Cardiac septum (tissue), 1 donor: ENCODE measurements around the gene ITPRIP. TPM values are rescaled to one million over a fixed set of nuclear protein-coding genes. Genes with fewer than 3 reads are reported as not detected.
A peak's percentile ranks its signal among the peaks of the same experiment; 100 is the strongest.

Experiments
- DNase-seq: peaks from one replicate; pipeline ENCODE4 v3.0.0-alpha.2; 2020; ENCODE audit warnings: low spot score
- intact Hi-C: fragments of 100-400 bp; cut with DNase I; formaldehyde crosslinking; loops from one replicate; pipeline ENCODE4 v1.14.0; 2022
- total RNA-seq: library from RNA; stranded (reverse); fragmentation: NEBNext Ultra II Directional; extraction: Animal tissue kit (Norgen Biotek cat#: 25700); gene quantifications from one replicate; pipeline ENCODE4 v1.2.1, GENCODE V29; 2021
- donor health status: DM: no; HTN: no; CAD: no.

Gene ITPRIP
- total RNA-seq, 1 donor from 2014 or later = 25.4 TPM

DNA sequence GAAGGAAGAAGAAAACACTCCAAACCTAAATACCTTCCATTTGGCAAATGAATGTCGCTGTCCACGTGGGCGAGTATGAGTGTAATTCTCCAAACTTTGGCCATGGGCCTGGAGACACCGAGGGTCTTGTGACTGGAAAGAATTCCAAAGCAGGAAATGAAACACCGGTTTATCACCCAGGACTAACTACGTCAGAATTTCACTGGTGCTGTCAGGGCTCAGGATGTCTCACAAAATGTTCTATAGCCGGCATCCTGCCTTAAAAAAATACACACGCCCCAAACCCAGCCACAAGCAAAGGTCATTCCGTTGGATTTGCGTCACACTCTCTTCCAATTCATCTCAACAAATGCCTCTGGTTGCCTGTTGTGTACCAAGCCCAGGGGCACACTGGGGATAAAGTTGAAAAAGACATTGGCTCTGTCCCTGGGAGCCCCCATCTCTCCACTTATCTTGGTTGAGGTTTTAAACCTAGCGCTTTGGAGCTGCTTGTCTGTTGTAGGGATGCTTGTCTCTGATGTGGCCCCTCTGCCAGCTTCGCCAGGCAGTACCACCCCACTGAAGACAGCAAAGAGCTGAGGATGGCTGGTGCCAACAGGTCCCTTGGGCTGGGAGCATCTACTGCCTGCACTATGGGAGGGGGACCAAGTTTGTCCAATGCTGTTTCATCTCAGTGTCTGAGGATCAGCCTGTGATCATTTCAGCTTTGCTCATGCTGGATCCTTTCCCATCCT lies 38.1 kb downstream of the ITPRIP start:
- DNase-seq = peak; percentile 81
- intact Hi-C loops = loop anchor here (2.0 kb wide), 1 partner anchor 39 kb away; the partner anchor contains the start of gene ITPRIP

DNA sequence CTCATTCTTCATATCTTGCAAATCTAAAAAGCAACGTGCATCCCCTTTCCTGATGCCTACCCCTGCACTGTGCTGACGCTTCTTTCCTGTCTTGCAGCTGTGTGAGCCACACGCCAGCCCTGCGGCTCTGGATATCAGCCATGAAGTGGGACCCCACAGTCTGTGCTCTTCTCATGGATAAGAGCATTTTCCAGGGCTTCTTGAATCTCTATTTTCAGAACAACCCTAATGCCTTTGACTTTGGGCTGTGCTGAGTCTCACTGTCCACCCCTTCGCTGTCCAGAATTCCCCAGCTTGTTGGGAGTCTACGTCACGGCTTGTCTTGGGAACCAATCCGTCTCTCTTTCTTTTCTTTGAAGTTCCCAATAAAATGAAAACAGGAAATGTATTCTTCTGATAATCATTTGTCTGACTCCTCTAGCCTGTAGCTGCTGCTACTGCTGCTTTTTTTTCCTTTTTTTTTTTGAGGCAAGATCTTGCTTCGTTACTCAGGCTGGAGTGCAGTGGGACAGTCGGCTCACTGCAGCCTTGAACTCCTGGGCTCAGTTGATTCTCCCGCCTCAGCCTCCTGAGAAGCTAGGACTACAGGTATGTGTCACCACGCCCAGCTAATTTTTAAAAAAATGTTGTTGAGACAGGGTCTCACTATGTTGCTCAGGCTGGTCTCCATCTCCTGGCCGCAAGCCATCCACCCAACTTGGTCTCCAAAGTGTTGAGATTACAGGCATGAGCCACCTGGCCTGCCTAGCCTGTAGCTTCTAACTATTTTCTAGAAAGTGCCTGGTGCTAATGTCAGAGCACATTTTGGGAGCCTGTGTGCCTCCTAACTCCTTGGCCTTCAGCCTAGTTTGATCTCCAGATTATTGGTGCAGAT lies 39.0 kb downstream of the ITPRIP start:
- intact Hi-C loops = no loop called here
- peak; percentile 73 for DNase-seq

DNA sequence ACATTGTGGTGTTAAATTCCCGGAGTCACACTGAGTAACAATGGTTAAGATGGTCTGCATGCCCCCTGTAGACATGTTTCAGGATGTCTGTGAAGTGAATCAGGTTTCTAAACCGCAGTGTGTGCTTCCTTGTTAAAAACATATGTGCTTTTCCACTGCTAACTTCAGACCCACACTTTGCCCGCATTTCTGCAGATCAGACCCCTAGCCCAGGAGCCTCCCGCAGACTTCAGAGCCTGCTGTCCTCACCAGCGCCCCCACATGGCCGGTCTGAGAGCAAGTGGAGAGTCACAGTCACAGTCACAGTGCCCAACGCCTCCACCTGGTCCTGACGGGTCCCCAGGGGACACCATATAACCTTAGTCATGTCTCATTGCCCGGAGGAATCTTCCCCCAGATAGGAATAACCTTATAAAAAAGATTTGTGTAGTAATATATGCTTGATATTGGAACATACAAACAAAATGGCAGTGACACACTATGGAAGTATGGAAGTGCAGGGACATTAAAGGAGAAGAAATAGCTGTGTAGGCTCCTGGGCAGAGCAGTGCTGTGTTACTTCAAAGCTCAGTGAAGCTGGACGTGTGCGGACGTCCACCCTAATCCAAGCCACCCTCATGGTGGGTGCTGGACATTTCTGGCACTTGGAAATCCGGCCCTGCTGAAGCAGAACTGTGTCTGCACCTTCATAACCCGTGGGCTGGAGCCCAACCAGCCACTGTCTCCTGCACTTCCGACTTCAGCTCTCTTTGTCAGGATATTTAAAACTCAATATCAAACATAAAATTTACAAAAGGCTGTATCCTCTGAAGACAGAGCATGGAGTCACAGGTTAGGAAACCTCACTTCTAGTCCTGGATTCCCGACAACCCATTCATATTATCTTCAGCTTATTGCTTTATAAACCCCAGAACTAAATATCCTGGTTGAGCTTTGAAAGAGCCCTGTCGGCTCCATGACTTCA lies 40.3 kb downstream of the ITPRIP start:
- peak; percentile 72 for DNase-seq
- intact Hi-C loops = no loop called here

DNA sequence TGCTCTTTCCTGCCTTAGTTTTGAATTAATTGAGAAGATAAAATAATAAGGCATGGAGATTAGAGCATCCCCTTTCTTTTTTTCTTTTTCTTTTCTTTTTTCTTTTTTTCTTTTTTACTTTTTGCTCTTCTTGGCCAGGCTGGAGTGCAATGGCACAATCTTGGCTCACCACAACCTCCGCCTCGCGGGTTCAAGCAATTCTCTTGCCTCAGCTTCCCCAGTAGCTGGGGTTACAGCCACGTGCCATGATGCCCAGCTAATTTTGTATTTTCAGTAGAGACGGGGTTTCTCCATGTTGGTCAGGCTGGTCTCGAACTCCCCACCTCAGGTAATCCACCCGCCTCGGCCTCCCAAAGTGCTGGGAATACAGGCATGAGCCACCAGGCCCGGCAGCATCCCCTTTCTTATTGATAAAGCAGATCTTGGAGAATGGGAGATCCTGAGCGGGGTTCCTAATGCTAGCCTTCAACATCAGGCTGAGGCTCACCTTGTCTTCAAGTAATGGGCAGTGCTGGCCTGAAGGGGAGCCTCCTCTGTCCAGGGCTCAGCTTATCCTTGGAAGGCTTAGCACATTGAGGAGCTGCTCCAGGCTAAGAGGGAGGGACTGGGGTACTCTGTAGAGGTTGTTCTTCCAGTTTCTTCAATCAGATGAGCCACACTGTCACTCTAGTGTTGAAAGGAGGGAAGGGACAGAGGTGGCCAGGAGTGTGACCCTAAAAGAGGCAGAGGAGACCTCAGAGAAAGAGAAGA lies 41.4 kb downstream of the ITPRIP start:
- intact Hi-C loops = no loop called here
- DNase-seq = peak; percentile 19

DNA sequence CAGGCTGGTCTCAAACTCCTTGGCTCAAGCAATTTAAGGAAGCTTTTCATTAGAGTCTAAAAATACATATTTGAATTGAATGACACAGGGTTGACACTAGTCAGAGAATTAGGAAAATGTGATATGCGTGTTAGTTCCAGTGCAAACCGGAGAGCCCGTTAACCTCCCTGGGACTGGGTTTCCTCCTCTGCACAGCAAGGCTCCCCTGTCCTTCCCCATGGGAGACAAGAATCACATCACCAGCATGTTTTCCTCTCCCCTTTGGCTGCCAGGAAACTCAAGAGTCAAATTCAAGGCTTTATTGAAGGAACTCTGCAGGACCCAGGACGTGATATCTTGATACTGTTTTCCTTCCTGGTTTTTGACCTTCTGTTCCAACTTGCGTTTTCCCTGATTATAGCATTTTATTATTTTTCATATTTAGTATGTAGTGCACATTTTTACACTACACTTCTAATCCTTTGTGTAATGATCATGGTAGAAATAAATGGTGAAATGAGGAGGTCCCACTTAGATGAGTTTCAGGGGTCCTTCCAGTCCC lies 44.4 kb downstream of the ITPRIP start:
- intact Hi-C loops = no loop called here
- DNase-seq = peak; percentile 46

DNA sequence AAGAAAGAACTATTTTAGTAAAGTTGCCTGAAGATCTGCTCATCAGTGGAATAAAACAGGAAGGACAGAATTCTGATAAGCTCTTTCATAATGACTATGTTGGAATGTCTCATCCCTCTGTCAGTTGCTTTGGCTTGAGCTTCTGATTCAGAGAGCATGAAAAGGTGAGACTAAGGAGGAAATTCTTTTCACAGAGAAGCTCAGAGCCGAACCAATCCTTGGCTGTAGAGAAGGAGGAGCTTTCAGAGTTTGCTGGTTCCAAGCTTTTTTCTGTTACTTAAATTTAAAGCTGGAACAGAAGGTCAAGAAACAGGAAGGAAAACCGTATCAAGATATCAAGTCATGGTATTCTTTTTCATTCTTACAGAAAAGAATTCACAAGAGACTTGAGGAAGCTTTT lies 45.3 kb downstream of the ITPRIP start:
- no peak for DNase-seq
- intact Hi-C loops = no loop called here

DNA sequence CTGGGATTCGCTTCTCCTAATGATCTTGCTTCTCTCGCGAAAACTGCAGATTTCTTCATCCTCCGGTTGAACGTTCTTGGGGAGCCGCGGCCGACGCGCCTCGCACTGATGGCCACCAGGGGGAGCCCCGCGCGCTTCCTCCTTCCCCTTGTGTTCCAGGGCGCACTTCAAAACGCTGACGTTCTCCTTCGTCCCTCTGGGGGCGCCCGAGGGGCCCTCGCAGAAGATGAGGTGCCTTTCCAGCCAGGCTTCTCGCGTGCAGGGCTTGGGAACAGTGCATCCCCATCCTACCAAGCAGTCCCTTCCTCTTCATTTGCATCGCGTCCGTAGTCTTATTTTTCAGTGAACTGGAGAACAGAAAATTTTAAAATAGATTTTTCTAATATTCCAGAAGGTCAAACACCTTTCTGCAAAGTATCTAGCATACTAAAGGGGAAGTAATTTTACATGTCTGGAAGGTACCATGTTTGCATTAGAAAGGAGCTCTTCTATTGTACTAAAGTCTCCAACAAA lies 46.8 kb downstream of the ITPRIP start:
- DNase-seq = peak; percentile 96
- intact Hi-C loops = loop anchor here (1.0 kb wide), 1 partner anchor 59 kb away; no protein-coding TSS in a partner anchor

DNA sequence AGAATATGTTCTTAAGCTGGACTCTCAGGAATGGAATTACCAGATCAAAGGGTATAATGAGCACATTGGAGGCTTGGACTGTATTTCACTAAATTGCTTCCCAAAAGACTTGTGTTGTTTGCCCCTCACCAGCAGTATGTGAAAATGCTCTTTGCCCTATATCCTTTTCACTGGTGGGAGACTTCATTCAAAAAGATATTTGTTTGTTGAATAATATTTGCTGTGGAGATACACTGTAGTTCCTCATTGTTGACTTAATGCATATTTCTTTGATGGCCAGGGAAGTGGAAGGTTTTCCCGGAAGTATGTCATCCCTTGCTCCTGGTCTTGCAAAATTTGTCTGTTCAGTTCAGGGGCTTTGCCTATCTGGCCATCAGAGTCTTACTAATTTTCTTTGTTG lies 49.9 kb downstream of the ITPRIP start:
- DNase-seq = no peak
- intact Hi-C loops = no loop called here

DNA sequence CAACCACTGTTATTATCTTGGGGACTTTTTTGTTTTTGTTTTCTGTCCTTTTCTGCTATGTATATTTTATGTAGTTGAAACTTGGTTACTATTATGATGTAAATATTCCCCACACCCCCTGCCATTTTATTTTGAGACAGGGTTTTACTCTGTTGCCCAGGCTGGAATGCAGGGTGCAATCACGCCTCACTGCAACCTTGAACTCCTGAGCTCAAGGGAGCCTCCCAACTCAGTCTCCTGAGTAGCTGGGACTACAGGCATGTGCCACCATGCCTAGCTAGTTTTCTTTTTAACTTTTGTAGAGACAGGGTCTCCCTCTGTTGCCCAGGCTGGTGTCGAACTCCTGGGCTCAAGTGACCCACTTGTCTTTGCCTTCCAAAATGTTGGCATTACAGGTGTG lies 51.3 kb downstream of the ITPRIP start:
- no peak for DNase-seq

DNA sequence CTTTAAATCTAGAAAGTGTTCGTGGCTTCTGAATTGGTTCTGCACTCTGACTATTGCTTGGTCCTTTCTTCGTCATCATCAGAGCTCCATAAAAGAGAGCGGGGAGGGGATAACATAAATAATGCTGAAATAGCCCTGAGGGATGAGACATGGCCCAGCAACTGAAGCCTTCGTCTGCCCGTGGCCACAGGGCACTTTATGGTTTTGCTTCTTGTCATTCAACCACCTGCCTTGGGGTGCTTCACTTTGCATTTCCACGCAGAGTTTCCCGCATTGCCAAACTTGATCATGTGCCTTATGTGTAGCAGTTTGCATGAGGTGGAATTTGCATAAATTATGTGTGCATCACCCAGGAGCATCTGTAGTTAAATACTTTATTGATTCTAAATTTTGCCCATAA lies 53.4 kb downstream of the ITPRIP start:
- intact Hi-C loops = no loop called here
- DNase-seq = no peak

More for the DNA sequence above, 51.3 kb downstream of the ITPRIP start:
- intact Hi-C loops = no loop called here

DNA sequence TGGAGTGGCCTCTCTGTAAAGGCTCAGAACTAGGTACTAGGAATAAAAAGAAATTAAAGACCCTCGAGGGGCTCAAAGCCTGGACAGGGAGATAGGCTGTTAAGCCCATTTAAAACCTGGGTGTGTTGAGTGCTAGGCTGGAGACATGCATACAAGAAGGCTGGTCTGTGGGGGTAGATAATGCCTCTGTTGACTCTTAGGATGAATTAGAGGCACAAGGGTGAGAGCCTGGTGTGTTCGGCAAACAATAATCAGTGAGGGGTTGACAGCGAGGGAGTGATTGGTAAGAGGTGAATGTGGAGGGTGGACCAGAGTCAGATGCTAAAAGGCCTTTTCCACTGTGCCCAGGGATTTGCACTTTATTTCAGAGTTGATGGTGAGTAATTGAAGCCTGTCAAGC lies 56.6 kb downstream of the ITPRIP start:
- no peak for DNase-seq
- intact Hi-C loops = no loop called here

DNA sequence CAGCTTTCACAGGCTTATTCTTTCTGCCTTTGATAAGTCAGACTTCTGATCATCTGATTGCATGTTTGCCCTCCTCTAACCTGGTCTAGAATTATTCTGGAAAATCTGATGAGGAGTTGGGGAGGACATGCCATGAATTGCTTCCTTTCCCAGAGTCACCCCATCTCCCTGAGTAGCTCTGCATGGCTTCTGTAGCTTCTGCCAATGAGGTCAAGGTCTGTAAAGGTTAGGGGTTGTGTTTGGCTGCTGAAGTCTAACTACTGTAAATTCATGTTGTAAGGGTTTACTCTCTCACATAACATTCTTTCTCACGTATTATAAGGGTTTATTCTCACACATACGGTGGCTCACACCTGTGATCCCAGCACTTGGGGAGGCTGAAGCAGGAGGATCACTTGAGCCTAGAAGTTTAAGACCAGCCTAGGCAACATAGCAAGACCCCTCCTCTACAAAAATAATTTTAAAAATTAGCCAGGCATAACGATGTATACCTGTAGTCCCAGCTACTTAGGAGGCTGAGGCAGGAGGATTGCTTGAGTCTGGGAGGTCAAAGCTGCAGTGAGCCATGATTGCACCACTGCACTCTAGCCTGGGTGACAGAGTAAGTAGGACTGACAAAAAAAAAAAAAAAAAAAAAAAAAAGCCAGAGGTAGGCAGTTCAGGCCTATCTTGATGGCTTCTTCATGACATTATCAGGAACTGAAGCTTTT lies 58.6 kb downstream of the ITPRIP start:
- intact Hi-C loops = no loop called here
- DNase-seq = no peak

DNA sequence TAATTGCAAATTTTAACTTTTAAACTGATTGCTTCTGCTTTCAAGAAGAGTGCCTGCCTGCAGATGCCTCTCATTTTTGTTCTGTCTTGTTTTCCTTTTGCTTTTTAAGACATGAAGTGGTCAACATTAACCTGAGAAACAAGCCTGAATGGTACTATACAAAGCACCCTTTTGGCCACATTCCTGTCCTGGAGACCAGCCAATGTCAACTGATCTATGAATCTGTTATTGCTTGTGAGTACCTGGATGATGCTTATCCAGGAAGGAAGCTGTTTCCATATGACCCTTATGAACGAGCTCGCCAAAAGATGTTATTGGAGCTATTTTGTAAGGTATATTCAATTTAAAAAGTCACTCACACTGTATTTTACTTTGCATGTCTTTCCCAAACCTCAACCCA lies 60.5 kb downstream of the ITPRIP start:
- intact Hi-C loops = no loop called here

DNA sequence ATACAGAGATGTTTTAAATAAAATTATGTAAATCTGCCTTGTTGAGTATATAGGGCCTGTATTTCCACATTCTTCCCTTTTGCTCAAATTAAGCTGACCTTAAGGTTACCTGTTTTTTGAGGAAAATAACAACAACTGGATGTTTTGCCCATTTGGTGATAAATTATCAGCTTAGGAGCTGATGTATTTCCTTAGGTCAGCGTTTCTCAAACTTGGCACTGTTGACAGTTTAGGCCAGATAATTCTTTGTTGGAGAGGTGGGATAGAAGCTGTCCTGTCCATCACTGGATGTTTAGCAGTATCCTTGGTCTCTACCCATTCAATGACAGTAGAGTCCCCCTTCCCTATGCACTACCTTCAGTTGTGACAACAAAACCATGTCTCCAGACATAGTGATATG lies 62.1 kb downstream of the ITPRIP start:
- DNase-seq = no peak
- intact Hi-C loops = no loop called here

More for the DNA sequence above, 60.5 kb downstream of the ITPRIP start:
- no peak for DNase-seq

DNA sequence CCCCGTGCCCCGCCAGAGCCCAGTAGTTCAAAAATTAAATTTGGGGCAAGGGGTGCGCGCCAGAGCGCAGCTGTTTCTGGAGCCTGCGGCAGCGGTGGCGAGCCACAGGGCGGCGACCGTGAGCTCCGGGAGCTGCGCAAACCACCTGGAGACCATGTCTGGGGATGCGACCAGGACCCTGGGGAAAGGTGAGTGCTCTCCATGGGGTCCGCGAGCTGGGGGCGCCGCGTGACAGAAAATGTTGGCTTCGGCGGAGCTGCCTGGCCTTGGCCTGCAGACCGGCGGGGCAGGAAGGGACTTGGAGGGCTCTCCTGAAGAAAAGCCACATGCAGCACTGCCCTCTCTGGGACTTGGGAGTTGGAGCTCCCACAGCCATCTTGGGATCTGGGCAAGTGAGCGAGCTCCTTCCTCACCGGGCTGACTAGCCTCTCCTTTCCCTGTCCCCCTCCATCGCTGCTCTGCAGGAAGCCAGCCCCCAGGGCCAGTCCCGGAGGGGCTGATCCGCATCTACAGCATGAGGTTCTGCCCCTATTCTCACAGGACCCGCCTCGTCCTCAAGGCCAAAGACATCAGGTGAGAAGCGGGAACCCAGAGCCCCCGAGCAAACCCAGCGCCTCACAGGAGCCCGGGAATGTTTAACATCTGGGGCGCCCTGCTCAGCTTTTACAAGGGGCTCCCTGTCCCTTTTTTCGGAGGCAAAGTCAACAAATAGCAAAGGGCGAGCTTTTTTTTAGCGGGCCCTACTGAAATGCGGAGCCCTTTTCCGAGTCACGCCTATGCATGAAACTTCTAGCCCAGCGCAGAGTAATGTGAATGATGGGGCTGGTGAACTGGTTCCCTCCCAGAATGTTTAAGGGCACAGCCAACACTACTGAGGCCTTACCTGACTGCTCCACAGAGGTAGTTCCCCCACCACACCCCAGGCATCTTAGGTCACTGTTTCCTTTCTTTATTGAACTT lies 63.2 kb downstream of the ITPRIP start:
- DNase-seq = no peak
- intact Hi-C loops = no loop called here

DNA sequence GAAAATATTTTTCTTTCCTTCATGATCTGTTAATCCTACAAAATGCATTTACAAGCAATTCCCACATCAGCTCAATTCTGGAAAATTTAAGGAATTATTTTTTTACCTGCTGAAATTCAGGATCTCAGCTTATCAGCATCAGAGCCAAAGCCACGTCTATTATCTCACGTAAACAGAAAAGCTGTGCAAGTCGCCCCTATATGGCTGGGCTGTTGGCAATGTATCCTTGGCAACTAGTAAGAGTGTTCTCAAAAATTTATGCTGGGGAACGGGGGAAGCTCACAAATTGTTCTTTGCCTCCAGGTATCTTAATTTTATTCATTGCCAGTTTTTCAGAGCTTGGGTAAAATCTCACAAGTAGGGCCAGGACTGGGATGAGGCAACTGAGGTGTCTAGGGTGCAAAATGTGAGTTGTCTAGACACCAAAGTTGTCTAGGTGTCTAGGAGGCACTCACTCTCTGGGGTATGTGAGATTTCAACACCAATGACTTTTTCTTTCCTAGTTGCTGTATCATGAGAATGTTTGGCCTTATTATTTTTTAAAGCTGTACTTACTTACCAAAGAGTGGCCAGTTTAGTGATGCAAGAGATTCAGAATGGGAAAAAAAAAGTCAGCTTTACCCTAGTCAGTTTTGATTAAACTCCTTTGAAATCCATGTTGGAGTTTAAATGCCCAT lies 64.2 kb downstream of the ITPRIP start:
- intact Hi-C loops = no loop called here
- DNase-seq = no peak
